BJ (cell line): ENCODE measurements around the gene GPR155. TPM values are rescaled to one million over a fixed set of nuclear protein-coding genes. Genes with fewer than 3 reads are reported as not detected.

Source experiments
- CTCF ChIA-PET: fragments of 350-600 bp; formaldehyde crosslinking; extraction: SDS; loops from one replicate; lab custom pipeline; 2021; ENCODE audit warnings: antibody characterized with exemption, inconsistent platforms; lab: Yijun Ruan, JAX
- POLR2A ChIA-PET: fragments of 300-600 bp; sonication (Branson Sonifier 250); formaldehyde crosslinking; extraction: SDS; loops from one replicate; lab custom pipeline; 2021; ENCODE audit warnings: antibody characterized with exemption; lab: Charles Lee
- DNase-seq: peaks from one replicate; pipeline ENCODE4 v3.0.0-alpha.2; 2011; ENCODE audit warnings: low read depth
- H3K27me3 ChIP-seq: 2 replicates; pipeline ENCODE4 v1.6.0; 2011; ENCODE audit warnings: low read length; ENCODE audit not compliant: control insufficient read depth, insufficient read depth
- H3K36me3 ChIP-seq: 2 replicates; pipeline ENCODE4 v1.5.1; 2011; ENCODE audit warnings: low read length; ENCODE audit not compliant: control insufficient read depth, insufficient read depth
- H3K4me3 ChIP-seq: 2 replicates; pipeline ENCODE4 v1.5.1; 2011; ENCODE audit warnings: low read depth, mild to moderate bottlenecking, control low read depth, low read length
- CTCF ChIP-seq: IDR thresholded peaks from 2 replicates; pipeline ENCODE4 v1.5.1; 2011; ENCODE audit warnings: low read depth, mild to moderate bottlenecking, control low read depth, inconsistent platforms, low read length, moderate library complexity; ENCODE audit not compliant: insufficient read depth
- polyA plus RNA-seq: library from polyadenylated mRNA; depleted of rRNA; stranded (reverse); fragments of >200 nt; gene quantifications from 2 replicates; pipeline ENCODE4 v1.2.3, GENCODE V29; 2011

The GPR155 gene
- polyA plus RNA-seq, 1 experiment: 2.0 TPM

GRCh38 chr2:174438146-174438886 lies 48.5 kb downstream of the GPR155 start:
- no peak for DNase-seq
- no peak for TF ChIP-seq CTCF
- POLR2A ChIA-PET: no interaction called here
- Histone ChIP-seq H3K36me3 (no peaks in the 10 kb centered on the region), H3K4me3 (no peak overlapping the region), H3K27me3 (no peaks in the 10 kb centered on the region)
- CTCF ChIA-PET: interaction anchor here (0.6 kb wide), 1 partner anchor 18 kb away, joined by 3 read pairs; no protein-coding TSS in a partner anchor

GRCh38 chr2:174436351-174436750 lies 50.5 kb downstream of the GPR155 start:
- TF ChIP-seq CTCF: no peak
- DNase-seq: no peak
- ChIA-PET POLR2A (no interaction called here), CTCF (no interaction called here)
- Histone ChIP-seq H3K27me3 (no peaks in the 10 kb centered on the region), H3K4me3 (no peak overlapping the region), H3K36me3 (no peaks in the 10 kb centered on the region)

GRCh38 chr2:174431902-174432301 lies 54.9 kb downstream of the GPR155 start:
- ChIA-PET CTCF (no interaction called here), POLR2A (no interaction called here)
- no peaks in the 10 kb centered on the region for H3K36me3 ChIP-seq
- no peak overlapping the region for H3K4me3 ChIP-seq
- no peaks in the 10 kb centered on the region for H3K27me3 ChIP-seq
- DNase-seq: no peak
- TF ChIP-seq CTCF: no peak

DNA sequence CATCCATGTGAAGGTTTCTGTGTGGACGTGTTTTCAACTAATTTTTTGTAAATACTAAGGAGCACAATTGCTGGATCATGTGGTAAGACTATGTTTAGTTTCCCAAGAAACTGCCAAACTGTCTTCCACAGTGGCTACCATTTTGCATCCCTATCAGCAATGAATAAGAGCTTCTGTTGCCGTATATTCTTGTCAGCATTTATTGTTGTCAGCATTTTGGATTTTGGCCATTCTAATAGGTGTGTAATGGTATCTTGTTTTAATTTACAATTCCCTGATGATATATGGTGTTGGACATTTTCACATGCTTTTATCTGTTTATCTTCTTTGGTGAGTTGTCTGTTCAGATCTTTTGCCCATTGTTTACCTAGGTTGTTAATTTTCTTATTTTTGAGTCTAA lies 56.8 kb downstream of the GPR155 start:
- Histone ChIP-seq H3K36me3 (no peaks in the 10 kb centered on the region), H3K4me3 (no peak overlapping the region), H3K27me3 (no peaks in the 10 kb centered on the region)
- ChIA-PET POLR2A (no interaction called here), CTCF (no interaction called here)
- no peak for TF ChIP-seq CTCF
- DNase-seq: no peak

DNA sequence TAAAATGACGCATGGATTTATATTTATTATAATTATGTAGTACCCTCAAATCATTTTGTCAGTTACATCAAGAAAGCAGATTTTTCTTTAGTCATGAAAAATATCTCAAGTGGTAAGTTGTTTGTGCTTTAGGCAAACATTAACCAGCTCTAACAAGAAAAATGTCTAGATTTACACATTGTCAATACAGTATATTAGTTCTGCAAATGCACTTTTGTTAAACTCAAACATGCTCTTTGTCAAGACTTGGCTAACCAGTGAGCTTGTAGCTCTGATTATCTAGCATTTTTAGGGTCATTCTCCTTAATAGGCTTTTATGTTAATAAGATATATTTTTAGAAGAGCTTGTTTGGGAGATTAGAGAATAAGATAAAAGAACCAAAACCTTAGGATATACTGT lies 58.6 kb downstream of the GPR155 start:
- POLR2A ChIA-PET: no interaction called here
- DNase-seq: no peak
- Histone ChIP-seq H3K27me3 (no peaks in the 10 kb centered on the region), H3K36me3 (no peaks in the 10 kb centered on the region), H3K4me3 (no peak overlapping the region)
- no peak for TF ChIP-seq CTCF
- CTCF ChIA-PET: no interaction called here
